ENCODE results near the gene PAIP2.
"Not testable (repeated sequence)": the region's sequence is repeated elsewhere in the genome, so short reads cannot be mapped to it uniquely, and the experiment has no call there.

The PAIP2 gene

DNA sequence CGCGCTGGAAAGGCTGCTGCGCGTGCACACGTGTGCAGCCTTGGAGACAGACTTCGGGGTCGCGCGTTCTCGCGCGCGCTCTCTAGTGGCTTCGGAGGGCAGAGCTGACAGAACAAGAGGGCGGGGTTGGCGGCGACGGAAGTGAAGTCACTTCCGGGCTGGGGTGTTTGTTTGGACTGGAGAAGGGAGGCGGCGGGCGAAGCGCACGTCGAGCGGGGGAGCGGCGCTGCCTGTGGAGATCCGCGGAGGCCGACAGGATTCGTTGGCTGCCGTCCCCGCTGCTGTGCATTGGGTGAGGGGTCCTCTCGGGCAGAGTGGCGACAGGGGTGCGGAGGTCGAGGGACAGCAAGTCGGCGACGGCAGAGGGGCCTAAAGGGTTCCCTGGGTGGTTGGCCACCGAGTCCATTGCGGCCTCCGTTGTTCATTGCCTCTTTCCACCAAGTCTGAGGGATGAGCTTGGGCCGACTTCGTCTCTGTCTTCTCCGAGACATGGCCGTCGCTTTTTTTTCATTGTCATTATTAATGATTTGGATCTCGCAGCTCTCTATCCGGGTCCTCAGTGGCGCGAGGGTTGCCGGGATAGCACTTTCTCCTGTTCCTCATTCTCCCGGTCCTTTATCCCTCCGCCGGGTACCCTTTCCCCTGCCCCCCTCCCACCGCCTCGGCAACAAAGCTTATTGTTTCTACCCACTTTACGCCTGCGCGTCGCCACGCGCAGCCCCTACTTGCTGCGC lies at the start of gene PAIP2:
Gene PAIP2, plus strand, starts transcription at position 166 of the 734 bp plus-strand sequence. CDS start 21,931 bp downstream, outside the sequence.
- peak; percentile 96 to 97 for DNase-seq

- DNase-seq = no peak
These were observed 48.5 kb upstream of the PAIP2 start for GRCh38 chr5:139293202-139293506.

DNA sequence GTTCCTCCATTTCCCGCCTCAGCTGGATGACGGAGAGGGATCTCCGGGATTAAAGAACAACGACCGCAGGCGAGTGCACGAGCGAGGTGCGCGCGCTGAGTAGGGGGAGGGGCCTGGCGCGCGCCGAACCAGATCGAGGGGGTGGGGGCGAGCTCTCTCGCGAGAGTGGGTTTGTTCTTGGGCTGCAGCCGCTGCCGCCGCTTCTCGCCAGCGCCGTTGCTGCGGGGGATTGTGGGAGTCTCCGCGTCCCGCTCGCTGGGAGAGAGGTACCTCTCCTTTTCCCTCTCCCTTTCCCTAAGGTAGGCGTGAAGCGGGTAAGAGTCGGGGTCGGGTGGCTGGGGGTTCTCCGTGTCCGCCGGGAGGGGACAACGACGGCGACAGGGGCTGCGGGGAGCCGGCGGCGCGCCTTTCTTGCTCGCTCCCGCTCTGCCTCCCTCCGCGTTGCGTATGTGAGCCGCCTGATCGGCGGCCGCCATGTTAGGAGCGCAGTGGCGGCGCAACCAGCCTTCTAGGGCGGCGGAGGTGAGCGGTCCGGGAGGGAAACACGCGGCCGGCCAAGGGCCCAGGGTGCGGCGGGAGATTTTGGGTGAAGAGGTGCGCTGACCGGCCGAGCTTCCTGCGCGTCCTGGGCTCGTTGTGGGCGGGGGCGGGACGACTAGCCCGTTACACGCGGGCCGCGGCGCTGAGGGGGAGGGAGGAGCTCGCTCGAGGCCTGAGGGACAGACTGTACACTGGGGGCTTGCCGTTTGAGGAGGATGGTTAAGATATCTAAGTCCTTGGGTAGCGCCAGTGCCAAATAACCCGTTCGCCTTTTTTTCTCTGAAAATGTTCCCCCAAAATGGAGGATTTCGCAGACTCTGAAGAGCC lies 47.9 kb upstream of the PAIP2 start, which contains the start of gene MATR3:
Gene MATR3, plus strand, starts transcription at position 234 of the 867 bp plus-strand sequence. CDS start 13,676 bp downstream, outside the sequence.
- peak; percentile 91 for DNase-seq

- DNase-seq = peak; percentile 44 to 45
These were observed 47.1 kb upstream of the PAIP2 start for GRCh38 chr5:139294374-139295165.

GRCh38 chr5:139295346-139296057 lies 46.2 kb upstream of the PAIP2 start:
- DNase-seq = no peak

- DNase-seq = no peak
These were observed 45.5 kb upstream of the PAIP2 start for GRCh38 chr5:139296198-139296597.

- no peak for DNase-seq
These were observed 44.8 kb upstream of the PAIP2 start for GRCh38 chr5:139296862-139297326.

DNA sequence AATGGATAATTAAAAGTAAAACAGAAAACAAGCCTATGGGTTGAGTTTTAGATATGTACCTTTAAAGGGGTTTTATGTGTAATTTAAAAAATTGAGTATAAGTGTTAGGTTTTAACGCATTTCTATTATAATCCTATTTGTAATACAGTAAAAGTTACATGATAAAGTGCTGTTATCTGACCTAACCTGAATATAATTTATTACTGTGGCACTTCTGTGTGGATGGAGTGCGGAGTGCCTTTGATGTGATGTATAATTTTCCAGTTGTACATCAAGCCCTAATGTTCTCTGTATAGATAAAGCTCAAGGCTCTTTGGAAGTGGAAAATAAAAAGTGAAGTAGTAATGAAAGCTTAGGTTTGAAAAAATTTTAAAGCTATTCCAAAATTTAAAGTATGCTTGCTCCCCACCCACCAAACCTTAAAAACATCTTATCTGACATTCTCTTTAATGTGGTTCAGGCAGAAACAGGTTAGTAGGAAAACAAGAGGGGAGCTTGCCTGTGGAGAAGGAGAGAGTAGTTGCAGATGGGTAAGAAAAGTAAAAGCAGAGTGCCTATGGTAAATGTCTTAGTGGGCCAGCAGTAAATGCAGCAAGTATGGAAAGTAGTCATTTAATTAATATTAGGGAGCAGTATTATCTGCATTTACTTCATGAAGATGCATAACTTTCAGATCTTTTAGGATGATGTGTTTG lies 44.1 kb upstream of the PAIP2 start:
- DNase-seq = no peak

DNA sequence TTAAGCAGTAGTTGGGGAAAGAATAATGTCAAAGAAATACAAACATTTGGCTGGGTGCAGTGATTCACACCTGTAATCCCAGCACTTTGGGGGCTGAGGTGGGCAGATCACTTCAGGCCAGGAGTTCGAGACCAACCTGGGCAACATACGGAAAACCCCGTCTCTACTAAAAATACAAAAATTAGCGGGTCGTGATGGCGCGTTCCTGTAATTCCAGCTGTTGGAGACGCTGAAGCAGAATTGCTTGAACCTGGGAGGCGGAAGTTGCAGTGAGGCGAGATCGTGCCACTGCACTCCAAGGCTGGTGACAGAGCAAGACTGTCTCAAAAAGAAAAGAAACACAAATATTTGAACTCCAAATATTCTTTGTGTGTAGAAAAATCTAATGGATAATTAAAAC lies 43.4 kb upstream of the PAIP2 start:
- no peak for DNase-seq

GRCh38 chr5:139299486-139299885 lies 42.2 kb upstream of the PAIP2 start:
- no peak for DNase-seq

GRCh38 chr5:139301808-139302499 lies 39.7 kb upstream of the PAIP2 start:
- no peak for DNase-seq

DNA sequence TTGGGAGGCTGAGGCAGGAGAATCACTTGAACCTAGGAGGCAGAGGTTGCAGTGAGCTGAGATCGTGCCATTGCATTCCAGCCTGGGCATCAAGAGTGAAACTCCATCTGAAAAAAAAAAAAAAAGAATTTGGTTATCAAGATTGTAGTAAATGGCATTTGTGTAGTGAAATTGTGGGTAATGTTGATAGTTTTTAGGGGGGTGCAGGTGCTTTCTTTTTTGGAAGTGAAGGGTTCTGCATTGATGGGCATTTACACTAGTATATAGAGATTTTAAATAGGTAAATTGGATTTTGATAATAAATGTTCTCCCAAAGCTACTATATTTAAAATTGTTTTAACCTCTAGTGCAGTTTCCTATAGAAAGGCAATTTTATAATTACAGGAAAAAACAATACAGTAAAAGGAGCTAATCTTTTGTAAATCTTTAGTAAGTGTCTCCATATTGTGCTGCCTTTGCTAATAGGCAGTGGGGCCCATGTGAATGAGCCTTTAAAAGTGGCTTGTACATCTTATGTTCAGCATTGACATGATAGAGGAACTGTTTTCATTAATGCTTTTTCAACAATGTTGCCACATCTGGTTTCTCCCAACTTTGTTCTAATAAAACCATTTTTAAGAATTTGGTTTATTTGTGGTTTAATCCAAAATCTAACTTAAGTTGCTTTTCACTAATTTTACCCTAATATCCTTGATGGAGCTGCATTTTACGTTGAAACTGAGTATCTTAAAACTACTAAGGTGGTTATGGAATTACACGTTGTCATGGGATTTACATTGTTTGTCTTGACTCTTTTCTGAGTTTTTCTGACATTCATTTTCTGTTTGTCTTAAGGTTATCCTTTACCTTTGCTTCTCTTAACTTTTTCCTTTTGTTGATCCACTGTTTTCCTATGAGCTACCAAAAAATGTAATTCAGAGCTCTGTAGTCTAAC lies 37.0 kb upstream of the PAIP2 start:
- no peak for DNase-seq

GRCh38 chr5:139306197-139306596 lies 35.5 kb upstream of the PAIP2 start:
- no peak for DNase-seq

GRCh38 chr5:139306628-139307379 lies 34.9 kb upstream of the PAIP2 start:
- no peak for DNase-seq

DNA sequence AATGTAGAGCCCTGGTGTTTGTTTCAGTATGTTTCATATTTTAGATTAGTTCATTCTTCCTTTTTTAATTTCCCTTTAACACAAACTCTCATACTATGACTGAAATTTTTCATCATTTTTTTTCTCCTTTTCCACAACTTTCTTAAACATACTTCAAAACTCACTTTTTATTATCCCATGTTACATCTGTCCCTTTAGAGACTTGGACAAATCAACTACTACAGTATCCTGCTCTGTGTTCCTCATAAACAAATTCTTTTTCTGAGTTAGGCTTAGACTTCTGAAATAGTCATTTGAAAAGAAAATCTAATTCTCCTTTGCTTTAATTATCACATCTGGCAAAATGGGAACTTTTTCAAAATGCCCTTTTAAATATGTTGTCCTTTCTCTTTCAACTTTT lies 32.9 kb upstream of the PAIP2 start:
- no peak for DNase-seq

DNA sequence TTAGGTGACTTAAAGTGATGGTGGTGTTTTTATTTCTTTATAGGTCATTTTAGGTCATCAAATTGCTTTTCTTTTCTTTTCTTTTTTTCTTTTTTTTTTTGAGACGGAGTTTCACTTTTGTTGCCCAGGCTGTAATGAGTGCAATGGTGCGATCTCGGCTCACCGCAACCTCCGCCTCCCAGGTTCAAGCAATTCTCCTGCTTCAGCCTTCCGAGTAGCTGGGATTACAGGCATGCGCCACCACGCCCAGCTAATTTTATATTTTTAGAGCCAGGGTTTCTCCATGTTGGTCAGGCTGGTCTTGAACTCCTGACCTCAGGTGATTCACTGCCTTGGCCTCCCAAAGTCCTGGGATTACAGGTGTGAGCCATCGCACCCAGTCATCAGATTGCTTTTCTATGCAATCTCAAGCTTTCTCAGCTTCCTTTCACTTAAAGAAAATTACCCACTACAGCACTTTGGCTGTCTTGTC lies 30.9 kb upstream of the PAIP2 start:
- not testable (repeated sequence) for DNase-seq

DNA sequence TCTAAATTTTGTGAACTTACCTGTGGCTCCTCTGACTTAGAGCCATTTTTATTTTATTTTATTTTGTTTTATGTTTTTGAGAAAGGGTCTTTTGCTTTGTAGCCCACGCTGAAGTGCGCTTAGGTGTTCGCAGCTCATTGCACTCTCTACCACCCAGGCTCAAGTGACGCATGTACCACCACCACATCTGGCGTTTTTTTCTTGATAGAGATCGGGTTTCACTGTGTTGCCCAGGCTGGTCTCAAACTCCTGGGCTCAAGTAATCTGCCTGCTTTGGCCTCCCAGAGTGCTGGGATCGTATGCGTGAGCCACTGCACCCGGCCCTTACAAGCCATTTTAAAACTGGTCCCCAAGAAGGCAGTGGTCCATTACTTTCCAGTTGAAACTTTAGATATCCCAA lies 29.6 kb upstream of the PAIP2 start:
- DNase-seq = no peak

- no peak for DNase-seq
These were observed 27.4 kb upstream of the PAIP2 start for GRCh38 chr5:139314276-139314675.

- no peak for DNase-seq
These were observed 26.5 kb upstream of the PAIP2 start for GRCh38 chr5:139315056-139315615.

Data from activated CD4-positive, alpha-beta T cell treated with anti-CD3 and anti-CD28 coated beads, Interleukin-2, amount 50 U/mL, for 4 hours (primary cell).